GM18508 (cell line): ENCODE measurements around the gene CTSF.
"Not testable (repeated sequence)": the region's sequence is repeated elsewhere in the genome, so short reads cannot be mapped to it uniquely, and the experiment has no call there.

Source experiments
- ATAC-seq: cut with Tn5 transposase; IDR thresholded peaks from one replicate; pipeline ENCODE4 v1.9.1; 2021; ENCODE audit warnings: moderate number of reproducible peaks; ENCODE audit not compliant: insufficient read depth, unreplicated experiment

CTSF gene

GRCh38 chr11:66561178-66561974 lies 7.0 kb downstream of the CTSF start:
- no peak for ATAC-seq

- ATAC-seq: no peak
These were observed 8.3 kb downstream of the CTSF start for GRCh38 chr11:66559866-66560676.

GRCh38 chr11:66559142-66559865 lies 9.1 kb downstream of the CTSF start:
- no peak for ATAC-seq

- ATAC-seq: no peak
These were observed 10.6 kb downstream of the CTSF start for GRCh38 chr11:66557733-66558326.

GRCh38 chr11:66556086-66556485 lies 12.3 kb downstream of the CTSF start:
- ATAC-seq: no peak

- no peak for ATAC-seq
These were observed 13.0 kb downstream of the CTSF start for GRCh38 chr11:66555416-66555815.

- no peak for ATAC-seq
These were observed 13.8 kb downstream of the CTSF start for GRCh38 chr11:66554602-66555001.

- ATAC-seq: no peak
These were observed 17.5 kb downstream of the CTSF start for GRCh38 chr11:66550887-66551286.

GRCh38 chr11:66549696-66550095 lies 18.7 kb downstream of the CTSF start:
- no peak for ATAC-seq

GRCh38 chr11:66548774-66549630 lies 19.4 kb downstream of the CTSF start:
- ATAC-seq: no peak

- no peak for ATAC-seq
These were observed 20.4 kb downstream of the CTSF start for GRCh38 chr11:66548041-66548440.

GRCh38 chr11:66547662-66548009 lies 20.8 kb downstream of the CTSF start:
- no peak for ATAC-seq

- ATAC-seq: no peak
These were observed 21.3 kb downstream of the CTSF start for GRCh38 chr11:66546966-66547661.

- ATAC-seq: no peak
These were observed 21.9 kb downstream of the CTSF start, which contains the start of gene ACTN3 for GRCh38 chr11:66546368-66546965. Gene ACTN3, plus strand, starts transcription at chr11:66546903. Its CDS starts 35 bp downstream, at chr11:66546938.

- peak; percentile 43 for ATAC-seq
These were observed 22.6 kb downstream of the CTSF start, which contains the start of gene ZDHHC24 for GRCh38 chr11:66545701-66546367. Gene ZDHHC24, minus strand, starts transcription at chr11:66546048. Its CDS starts 45 bp downstream, at chr11:66546003.

- not testable (repeated sequence) for ATAC-seq
These were observed 23.5 kb downstream of the CTSF start for GRCh38 chr11:66544952-66545351.

- no peak for ATAC-seq
These were observed 24.9 kb downstream of the CTSF start for GRCh38 chr11:66543263-66544107.
